CD4-positive, alpha-beta T cell treated with Interferon gamma for 1 hour (primary cell): Measurements from ENCODE around the gene CADM2.

Experiments used
- DNase-seq: peaks from one replicate; pipeline ENCODE4 v3.0.0-alpha.2; 2020

CADM2 gene

DNA sequence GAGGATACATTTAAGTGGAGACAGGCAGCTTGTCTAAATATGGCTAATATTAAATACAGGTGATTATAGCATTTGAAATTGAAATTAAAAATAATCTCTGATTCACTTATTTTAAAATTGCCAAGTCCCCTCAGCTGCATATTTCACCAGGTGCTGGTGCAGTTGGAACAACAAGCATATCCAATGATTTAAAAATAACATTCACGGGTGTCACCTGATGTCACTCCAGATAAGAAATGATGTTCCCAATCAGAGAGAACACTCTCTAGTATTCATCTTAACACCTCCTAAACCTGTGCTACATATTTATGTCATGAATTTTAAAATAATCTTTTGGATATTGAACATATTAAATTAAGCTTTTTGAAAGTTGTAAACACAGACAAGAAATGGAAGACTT lies 249.9 kb downstream of the CADM2 start:
- DNase-seq, result no peak

DNA sequence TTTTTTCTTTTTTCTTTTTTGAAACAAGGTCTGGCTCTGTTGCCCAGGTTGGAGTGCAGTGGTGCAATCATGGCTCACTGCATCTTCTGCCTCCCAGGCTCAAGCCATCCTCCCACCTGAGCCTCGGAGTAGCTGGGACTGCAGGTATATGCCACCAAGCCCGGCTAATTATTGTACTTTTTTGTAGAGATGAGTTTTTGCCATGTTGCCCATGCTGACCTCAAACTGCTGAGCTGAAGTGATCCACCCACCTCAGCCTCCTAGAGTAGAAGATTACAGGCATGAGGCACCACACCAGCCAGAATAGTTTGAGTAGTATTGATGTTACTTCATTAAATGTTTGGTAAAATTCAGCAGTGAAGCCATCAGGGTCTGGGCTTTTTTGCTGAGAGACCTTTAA lies 251.8 kb downstream of the CADM2 start:
- DNase-seq, result no peak

DNA sequence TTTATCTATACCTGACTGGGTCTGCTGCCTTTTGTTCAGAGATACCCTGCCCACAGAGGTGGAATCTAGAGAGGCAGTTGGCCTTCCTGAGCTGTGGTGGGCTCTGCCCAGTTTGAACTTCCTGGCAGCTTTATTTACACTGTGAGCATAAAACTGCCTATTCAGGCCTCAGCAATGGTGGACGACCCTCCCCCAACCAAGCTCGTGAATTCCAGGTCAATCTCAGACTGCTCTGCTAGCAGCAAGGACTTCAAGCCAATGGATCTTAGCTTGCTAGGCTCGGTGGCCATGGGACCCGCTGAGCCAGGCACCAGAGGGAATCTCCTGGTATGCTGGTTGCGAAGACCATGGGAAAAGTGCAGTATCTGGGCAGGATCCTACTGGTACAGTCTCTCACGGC lies 270.2 kb downstream of the CADM2 start:
- no peak for DNase-seq

DNA sequence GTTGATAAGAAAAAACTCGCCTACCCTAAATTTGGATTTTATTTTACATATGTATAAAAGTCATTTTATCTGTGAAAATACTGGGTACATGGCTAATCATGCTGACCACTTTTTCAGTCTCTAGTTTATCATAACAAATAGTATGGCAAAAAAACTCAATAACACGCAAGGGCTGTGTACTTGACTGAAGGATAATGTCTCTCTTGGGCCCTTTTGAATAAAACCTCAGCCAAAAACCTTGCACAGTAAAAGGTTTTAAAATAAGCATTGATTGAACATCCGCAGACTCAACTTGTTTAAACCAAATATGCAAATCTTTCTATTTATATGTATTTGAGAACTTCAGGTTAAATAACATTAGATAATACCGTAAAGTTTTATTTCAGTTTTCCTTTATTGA lies 285.3 kb downstream of the CADM2 start:
- DNase-seq, result no peak

DNA sequence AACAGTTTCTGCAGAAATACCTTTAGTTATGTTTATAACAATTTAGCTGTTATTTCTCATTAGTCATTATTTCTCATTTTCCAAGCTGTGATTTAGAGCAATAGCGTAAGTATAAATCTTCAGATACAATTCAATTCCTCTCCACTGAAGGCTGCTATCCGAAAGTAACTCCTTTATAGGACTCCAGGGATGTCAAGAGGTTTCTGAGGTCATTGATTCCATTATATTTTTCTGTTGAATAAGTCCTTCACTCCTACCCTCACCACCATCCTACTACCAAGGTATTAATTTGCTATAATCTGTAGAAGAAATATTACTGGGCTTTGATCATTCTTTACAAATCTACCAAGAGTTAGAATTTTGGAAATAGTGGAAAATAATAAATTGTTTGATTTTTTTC lies 285.7 kb downstream of the CADM2 start:
- no peak for DNase-seq

DNA sequence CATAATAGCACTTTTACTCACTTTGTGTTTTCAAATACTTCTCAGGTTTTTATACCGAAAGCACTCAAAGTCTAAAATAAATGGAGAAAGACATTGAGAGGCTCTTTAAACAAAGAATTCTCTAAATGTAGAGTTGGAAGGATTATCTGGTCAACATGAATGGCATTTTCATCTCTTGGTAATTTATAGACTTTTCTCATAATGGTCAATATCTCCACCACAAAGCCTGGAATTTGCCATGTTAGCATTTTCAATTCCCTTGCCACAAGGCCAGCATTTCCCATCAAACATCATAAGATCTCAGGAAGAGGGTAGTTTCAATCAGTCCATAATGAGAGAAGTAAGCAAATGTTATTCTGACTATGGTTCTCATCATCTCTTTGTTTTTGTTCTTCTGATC lies 293.0 kb downstream of the CADM2 start:
- no peak for DNase-seq

DNA sequence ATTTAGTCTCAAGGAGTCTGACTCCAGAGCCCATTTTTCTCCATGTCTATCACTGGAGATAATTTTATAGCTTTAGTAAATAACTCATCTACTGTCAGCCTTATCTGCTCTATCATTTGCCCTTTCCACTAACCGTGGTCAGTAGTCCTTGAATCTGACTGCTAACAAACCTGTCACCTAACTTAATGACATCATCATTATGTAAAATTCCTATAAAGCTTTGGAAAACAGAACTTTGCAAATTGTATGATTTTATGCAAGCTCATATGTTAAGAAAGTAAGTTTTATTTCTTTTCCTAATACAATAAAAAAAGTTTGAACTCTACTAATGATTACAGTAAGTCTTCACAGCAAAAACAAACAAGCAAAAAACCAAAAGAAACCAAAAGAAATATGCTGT lies 293.9 kb downstream of the CADM2 start:
- no peak for DNase-seq

DNA sequence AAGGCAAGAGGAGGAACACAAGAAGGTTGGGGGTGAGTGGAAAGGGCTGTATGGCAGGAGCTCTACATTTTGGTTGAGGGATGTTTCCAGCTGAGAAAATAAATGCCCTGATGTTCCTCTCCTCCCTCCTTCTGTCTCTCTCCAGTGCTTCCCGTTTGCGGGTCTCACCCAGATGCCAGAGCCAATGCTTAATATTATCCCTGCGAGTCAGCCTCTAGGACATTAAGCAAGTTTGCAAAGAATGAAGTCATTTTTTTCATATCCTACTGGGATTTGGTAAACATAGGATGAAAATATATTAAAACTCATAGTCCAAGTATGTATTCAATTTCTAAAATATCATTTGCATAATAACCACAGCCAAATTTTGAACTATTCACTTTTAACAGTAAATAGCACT lies 295.9 kb downstream of the CADM2 start:
- DNase-seq, result no peak

DNA sequence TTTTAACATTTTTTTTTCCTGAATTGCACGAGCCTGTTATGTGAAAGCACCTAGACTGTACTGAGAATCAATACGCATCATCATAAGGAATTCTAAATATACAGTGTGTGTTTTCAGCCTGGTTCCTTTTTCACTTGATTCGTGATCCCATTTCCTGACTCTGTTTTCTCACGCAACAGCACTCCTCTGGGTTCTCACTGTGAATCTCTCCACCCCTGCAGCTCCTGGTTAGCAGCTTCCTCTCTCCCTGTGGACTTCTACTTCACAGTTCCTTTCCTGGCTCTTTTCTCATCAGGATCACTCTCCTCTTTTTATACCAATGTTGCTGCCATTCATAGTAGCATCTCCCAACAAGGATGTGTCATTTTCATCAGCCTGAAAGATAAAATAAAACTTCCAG lies 297.2 kb downstream of the CADM2 start:
- no peak for DNase-seq

DNA sequence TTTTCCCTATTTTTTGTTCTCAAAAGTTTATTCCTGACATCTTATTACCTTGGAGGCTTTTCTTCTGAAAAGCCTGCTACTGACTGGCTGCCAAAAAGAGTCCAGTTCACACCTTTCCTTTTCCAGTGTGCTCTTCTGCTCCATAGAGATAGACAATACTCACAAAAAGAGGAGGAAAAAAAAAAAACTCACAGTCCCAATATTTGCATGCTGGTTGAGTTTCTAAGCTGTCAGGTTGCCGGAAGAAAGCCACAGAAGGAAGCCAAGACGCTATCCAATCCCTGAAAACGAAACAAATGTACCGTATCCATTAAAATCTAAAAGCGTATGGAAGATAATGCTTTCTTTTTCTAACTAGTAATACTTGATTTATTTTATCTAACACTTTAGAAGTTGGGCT lies 299.5 kb downstream of the CADM2 start:
- DNase-seq, result no peak

DNA sequence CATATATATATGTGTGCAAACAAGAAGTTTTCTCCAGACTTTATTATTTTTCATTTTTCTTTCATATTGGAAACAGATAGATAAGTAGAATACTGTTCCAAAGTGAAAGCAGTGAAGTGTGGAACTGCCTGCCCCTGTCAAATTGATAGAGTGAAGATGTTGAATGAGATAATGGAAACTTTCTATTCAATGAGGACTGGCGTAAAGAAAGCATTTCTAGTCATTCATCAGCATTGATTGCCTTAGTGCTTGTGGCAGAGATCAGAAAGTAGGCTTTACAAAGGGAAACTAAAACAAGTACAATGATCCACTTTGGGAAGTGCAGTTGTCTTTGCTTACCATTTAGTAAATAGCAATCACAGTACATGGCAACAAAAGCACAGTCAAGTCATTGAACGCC lies 300.0 kb downstream of the CADM2 start:
- DNase-seq, result no peak

DNA sequence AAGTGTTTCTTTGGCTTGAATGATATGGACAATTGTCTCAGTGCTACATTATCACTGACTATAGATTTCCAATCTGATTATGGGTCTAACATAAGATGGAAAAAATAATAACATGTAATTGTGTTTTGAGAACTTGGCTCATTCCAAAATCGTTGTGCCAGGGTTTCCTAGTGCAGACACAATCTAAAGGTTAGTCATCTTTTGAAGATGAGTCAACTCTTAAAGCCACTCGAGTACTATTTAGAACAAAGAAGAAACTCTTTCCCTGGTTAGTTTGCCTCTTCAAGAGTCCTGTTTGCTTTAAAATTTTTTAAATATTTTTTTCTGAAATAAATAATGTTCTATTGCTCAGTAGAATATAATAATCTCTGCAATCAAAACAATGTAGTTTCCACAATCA lies 301.0 kb downstream of the CADM2 start:
- no peak for DNase-seq

DNA sequence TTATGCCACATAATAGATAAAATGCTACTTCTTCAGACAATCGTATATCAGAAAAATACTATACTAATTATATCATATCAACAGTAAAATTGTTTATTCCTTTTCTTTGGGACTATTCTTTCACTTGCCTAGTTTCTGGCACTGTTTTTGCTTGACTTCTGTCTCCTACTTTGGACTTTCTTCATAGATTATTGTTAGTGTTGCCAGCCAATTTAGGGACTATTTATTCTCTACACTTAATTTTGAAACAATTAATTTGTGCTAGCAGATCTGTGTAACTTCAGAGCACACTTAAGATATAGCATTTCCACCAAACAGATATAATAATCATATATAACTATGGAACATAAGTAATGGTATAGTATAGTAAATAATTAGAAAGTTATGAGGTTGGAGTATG lies 305.6 kb downstream of the CADM2 start:
- DNase-seq, result no peak

DNA sequence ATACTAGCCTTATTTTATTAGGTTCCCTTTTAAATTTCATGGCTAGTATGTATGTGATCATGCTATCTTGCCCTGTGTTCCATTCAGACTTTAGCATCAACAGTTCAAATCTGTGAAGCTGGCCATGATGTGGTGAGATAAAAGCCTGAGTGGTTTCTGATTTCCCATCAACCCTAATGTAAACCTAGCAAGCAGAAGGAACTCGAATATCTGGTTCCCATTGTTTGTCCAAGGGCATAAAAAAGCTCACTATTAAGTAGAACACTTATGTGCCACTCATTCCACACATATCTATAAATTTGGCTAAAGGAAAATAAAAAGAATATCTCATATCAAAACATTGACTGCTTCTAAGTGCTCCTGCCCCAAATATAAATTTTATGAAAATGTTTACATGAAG lies 311.7 kb downstream of the CADM2 start:
- DNase-seq, result no peak

DNA sequence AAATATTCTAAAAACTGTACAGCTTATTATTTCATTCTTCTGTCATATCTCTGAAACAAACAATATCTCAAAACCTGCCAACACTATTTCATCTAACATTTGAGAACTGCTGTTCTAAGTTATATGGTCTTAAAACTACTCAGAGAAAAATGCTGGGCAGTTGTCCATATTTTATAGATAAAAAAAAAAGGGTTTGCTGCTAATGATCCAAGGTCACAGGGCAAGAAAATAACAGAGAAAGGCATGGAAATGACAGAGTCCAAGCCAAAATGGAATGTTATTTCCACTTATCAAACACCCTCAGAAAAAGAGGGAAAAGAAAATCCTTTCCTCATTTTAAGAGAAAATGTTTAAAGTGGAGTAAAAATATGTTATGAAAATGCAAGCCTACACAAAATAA lies 313.1 kb downstream of the CADM2 start:
- DNase-seq, result no peak

DNA sequence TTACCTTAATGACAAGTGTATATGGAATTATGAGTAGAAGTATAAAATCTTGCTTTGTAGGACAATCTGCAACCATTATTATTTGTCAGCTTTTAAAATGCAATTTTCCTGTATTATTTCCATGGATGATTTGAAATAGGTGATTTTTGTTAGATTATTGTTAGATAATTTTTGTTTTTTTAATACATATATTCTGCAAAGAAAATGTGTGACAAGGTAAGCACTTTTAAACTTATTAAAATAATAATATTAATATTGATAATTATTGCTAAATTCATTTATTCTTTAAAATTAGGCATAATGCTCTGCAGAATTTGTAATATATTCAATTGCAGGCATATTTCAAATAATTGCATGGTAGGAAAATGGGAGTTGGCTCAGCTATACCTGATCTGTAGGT lies 329.5 kb downstream of the CADM2 start:
- no peak for DNase-seq

DNA sequence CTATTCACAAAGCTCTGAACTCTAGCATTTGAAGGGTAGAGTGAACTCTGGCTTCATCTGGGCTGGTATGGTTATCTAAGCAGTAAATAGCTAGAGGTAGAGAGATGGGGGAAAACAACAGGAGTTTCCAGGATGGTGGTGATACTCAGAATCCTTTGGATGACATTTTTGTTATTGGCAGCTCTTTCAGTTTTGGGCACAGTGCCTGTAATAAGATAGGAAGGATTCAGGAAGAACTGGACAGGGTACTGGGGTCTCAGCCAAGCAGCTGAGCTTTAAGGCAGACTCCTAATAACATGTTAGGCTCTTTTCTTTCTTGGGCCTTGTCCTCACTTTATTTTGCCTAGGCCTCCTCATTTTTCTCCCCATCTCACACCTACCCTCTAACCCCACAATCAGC lies 338.5 kb downstream of the CADM2 start:
- DNase-seq, result no peak

DNA sequence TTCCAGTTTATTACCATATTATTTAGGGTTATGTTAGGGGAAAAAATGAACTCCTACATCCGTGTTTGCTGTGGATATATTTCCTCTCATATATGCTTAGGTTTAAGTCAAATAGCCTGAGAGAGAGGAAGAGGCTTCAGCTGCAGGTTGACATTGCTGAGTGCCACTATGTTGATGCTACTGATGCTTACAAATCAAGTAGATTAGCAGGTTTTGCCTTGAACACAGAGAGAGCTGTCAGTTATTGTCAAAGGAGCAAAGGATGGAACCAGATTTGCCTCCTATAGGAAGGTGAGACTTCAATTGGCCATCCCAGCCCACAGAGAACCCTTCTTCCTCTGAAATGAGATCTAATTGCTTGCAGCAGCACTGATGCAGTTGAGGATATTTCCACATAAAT lies 339.2 kb downstream of the CADM2 start:
- no peak for DNase-seq

DNA sequence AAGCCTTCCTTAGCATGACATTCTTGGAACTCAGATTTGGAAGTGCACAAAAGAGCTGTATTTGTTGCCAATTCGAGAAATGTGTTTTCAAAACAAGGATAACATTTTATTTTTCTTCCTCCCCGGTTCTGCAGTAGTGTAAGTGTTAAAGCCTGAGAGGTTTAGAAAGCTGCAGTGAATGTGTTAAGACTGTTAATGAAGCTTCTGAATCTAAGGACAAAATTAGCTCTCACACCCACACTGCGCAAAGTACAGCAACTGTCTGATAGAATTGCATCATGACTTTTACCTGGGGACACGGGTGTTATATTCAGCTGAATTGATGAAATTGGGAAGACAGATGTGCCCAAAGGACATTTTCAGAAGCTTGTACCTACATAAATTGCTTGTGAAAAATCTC lies 344.4 kb downstream of the CADM2 start:
- no peak for DNase-seq

DNA sequence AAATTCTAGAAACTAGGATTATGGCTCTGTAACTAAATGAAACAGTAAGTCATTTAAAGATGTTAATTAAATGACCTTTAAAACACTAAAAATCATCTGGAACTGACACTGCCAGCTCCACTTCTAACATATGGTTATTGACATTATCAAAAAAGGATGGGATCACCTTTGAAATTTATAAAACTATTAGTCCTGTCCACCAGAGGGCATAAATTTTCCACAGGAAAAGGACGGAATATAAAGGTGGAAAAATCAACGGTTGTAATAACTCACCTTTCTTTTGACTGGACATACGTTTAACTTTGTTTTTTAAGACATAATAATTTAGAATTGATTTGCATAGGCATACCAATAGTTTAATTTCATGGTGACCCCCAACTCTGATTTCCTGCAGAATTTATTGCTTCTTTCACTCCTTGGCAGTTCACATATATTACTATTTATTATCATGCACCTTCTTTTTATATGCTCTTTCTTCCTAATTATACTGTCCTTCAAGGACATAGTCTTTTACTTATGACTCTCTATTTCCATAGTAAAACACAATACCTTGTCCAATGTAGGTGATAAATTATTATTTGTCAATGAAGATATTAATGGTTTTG lies 345.7 kb downstream of the CADM2 start:
- no peak for DNase-seq

DNA sequence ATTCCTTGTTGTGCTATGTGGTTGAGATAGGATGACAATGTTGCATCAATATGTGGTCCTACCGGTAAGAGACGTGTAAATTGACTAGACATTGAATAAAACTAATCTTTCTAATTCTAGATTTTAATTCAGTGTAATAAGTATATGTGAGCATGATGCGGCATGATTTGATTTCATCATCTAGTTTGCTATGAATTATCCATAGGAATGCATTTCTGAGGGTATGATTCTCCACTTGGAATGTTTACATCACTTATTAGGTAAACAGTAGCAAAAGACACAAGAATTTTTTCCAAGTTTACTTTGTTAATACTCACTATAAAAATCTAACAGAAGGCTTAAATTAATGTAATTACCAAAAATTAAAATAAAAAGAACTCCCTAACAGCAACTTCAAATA lies 353.5 kb downstream of the CADM2 start:
- no peak for DNase-seq

DNA sequence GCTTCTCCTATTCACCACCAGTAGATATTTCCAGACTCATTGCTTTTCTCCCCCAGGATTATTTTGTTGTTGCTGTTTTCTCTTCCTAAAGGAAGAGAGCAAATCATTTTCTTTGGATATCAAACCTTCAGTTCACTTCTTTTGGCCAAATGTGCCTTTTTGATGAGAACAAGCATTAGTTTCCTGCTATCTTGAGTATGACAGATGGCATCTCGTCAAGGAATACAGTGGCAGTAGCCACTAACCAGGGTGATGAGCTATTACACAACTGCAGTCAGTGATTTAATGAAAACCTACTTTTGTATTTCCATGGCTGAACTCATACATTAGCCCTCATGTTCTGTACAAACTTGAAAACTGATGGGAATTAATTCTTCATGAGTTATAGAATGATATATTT lies 354.6 kb downstream of the CADM2 start:
- no peak for DNase-seq

DNA sequence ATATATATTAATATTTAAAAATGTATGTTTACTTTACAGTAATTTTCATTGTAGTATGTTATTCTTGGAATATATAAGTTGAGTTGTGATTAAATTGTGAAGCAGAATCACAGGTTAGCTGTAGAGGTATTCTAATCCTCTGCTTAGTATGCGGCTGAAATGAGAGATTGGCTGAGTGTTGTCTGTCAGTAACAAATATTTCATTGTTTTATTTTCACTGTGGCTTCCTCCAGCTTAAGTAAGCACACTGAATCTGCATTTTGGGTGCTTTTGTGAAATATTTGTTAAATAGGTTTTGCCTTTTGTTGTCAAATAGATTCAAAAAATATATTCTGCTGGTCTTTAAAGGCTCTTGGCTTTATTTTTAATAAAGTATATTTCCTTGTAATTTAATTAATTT lies 357.5 kb downstream of the CADM2 start:
- DNase-seq, result no peak

DNA sequence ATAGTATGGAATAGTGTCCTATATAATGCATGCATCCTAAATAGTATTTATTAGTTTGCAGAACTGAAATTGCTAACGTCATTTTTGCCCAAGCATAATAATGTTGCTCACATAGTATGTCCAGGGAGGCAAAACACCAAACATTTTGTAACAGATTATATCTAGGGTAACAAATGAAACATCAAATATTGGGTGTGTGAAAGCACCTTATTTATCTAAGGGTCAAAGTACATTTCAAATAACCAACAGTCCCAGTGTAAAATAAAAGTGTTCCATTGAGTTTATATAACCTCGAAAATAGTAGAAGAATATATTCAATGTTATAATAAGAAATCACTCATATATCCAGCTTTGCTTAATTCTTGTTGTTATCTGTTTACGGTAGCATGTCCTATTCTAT lies 363.1 kb downstream of the CADM2 start:
- no peak for DNase-seq

DNA sequence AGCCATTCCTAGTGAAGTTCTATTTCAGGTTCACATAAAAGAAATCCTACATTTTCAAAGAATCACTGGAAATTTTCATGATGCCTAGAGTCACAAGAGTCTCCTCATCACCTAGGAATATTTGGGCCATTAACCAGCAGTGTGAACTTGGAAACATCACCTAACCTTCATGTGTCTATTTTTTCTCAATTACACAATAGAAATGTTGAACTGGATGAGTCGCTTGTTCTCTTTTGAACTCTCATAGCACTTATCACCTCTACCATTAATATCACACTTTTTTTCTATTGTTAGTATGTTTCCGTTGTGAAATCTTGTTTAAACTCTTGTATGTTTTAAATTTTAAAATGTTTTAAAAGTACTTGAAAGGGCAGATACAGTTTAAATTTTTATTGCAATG lies 371.3 kb downstream of the CADM2 start:
- DNase-seq, result no peak

DNA sequence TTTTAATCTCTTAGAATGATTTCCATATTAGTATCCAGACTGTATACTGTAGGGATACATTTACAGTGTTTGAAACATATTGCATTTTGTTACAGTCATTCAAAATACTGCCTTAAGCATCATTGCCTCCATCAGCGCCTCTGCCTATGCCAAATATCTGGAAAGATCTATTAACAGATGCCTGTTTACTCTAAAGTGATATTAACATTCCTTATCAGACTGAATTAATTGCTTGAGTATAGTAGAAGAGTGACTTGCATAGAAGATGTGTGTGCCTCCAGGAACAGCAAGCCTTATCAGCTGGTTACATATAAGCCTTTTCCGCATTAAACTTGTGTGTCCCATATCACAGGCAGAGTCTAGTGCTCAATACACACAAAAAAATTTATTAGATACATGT lies 379.1 kb downstream of the CADM2 start:
- no peak for DNase-seq
